ENCODE measurements around the gene USP17L19. TPM values are rescaled to one million over a fixed set of nuclear protein-coding genes. Genes with fewer than 3 reads are reported as not detected.

USP17L19 gene
- total RNA-seq, 2 donors from 2014 or later = not detected

Other genes with a start within 250 kb of the USP17L19 start
- not detected for gene FAM90A26, start 83.0 kb upstream of the USP17L19 start, total RNA-seq
- gene USP17L10, start 42.7 kb upstream of the USP17L19 start, total RNA-seq = not detected
- gene USP17L11, start 38.0 kb upstream of the USP17L19 start, total RNA-seq = not detected
- gene USP17L12, start 33.2 kb upstream of the USP17L19 start, total RNA-seq = not detected
- gene USP17L13, start 28.5 kb upstream of the USP17L19 start, total RNA-seq = not detected
- not detected for gene USP17L15, start 19.0 kb upstream of the USP17L19 start, total RNA-seq
- gene USP17L17, start 9.5 kb upstream of the USP17L19 start, total RNA-seq = not detected
- gene USP17L18, start 4.7 kb upstream of the USP17L19 start, total RNA-seq = not detected
- not detected for gene USP17L20, start 4.7 kb downstream of the USP17L19 start, total RNA-seq
- gene USP17L21, start 9.5 kb downstream of the USP17L19 start, total RNA-seq = not detected
- gene USP17L22, start 14.2 kb downstream of the USP17L19 start, total RNA-seq = not detected
- gene USP17L24, start 71.8 kb downstream of the USP17L19 start, total RNA-seq = not detected
- not detected for gene USP17L25, start 76.5 kb downstream of the USP17L19 start, total RNA-seq
- not detected for gene USP17L26, start 81.3 kb downstream of the USP17L19 start, total RNA-seq
- not detected for gene USP17L5, start 86.0 kb downstream of the USP17L19 start, total RNA-seq
- gene USP17L27, start 90.8 kb downstream of the USP17L19 start, total RNA-seq = not detected
- not detected for gene USP17L28, start 95.5 kb downstream of the USP17L19 start, total RNA-seq
- gene USP17L29, start 100.3 kb downstream of the USP17L19 start, total RNA-seq = not detected
- not detected for gene USP17L30, start 109.8 kb downstream of the USP17L19 start, total RNA-seq
- not detected for gene DEFB131A, start 191.0 kb downstream of the USP17L19 start, total RNA-seq